SK-N-SH treated with all-trans-retinoic acid at 6 μM for 48 hours (cell line): ENCODE measurements around the gene XRCC1.

Experiments
- ARNTL ChIP-seq: fragments of 450-650 bp; formaldehyde crosslinking; IDR thresholded peaks from 2 replicates; pipeline ENCODE4 v1.5.0; 2020; ENCODE audit warnings: low read depth, mild to moderate bottlenecking, moderate library complexity, borderline replicate concordance
- OSR1 ChIP-seq: fragments of 250-450 bp; sonication (Bioruptor Pico); IDR thresholded peaks from 2 replicates; pipeline ENCODE4 v1.8.0; 2022; ENCODE audit warnings: moderate library complexity, mild to moderate bottlenecking, inconsistent platforms
- PATZ1 ChIP-seq: fragments of 250-450 bp; sonication (Bioruptor Pico); IDR thresholded peaks from 2 replicates; pipeline ENCODE4 v1.8.0; 2020; ENCODE audit warnings: mild to moderate bottlenecking, moderate library complexity, borderline replicate concordance
- RARB ChIP-seq: fragments of 250-450 bp; sonication (Bioruptor Pico); IDR thresholded peaks from 2 replicates; pipeline ENCODE4 v1.8.0; 2021; ENCODE audit warnings: mild to moderate bottlenecking, moderate library complexity
- TCF4 ChIP-seq: fragments of 250-450 bp; sonication (Bioruptor Pico); IDR thresholded peaks from 2 replicates; pipeline ENCODE4 v1.8.0; 2021; ENCODE audit warnings: mild to moderate bottlenecking, moderate library complexity, borderline replicate concordance
- TOX ChIP-seq: fragments of 250-450 bp; sonication (Bioruptor Pico); IDR thresholded peaks from 2 replicates; pipeline ENCODE4 v1.8.0; 2021; ENCODE audit warnings: mild to moderate bottlenecking, moderate library complexity, borderline replicate concordance
- TSHZ2 ChIP-seq: fragments of 250-450 bp; sonication (Bioruptor Pico); IDR thresholded peaks from 2 replicates; pipeline ENCODE4 v1.5.0; 2020; ENCODE audit warnings: mild to moderate bottlenecking, moderate library complexity

GRCh38 chr19:43533546-43534304, 41.6 kb downstream of the XRCC1 start:
- TF ChIP-seq PATZ1 (no peak), ARNTL (CRISPR knock-in tag) (no peak), TCF4 (CRISPR knock-in tag) (no peak), TOX (CRISPR knock-in tag) (no peak), RARB (CRISPR knock-in tag) (no peak), OSR1 (CRISPR knock-in tag) (no peak), TSHZ2 (CRISPR knock-in tag) (no peak)
